Keratinocyte (primary cell): ENCODE measurements around the gene TMEM97. TPM values are rescaled to one million over a fixed set of nuclear protein-coding genes. Genes with fewer than 3 reads are reported as not detected.
A peak's percentile ranks its signal among the peaks of the same experiment; 100 is the strongest.

ENCODE experiments used
- DNase-seq: peaks from one replicate; pipeline ENCODE4 v3.0.0-alpha.2; 2011; ENCODE audit warnings: low read depth, missing footprints, low spot score
- FAIRE-seq: peaks from 2 replicates; lab custom pipeline; 2011; peaks lifted over from hg19 to GRCh38; lab: Jason Lieb, UNC
- H2AFZ ChIP-seq: 2 replicates; pipeline ENCODE4 v1.6.0; 2012; ENCODE audit warnings: low read length, control low read depth, inconsistent platforms; ENCODE audit not compliant: control insufficient read depth
- H3K27ac ChIP-seq: 2 replicates; pipeline ENCODE4 v1.5.1; 2011; ENCODE audit warnings: low read length; ENCODE audit not compliant: control insufficient read depth, insufficient read depth
- H3K27me3 ChIP-seq: 3 replicates; pipeline ENCODE4 v1.6.0; 2011; ENCODE audit warnings: low read length; ENCODE audit not compliant: control insufficient read depth, insufficient read depth; ENCODE audit errors: extremely low read depth
- H3K36me3 ChIP-seq, 2 experiments: 2 replicates in 1 of 2; 3 replicates in 1 of 2; pipeline ENCODE4 v1.5.1; 2011; ENCODE audit warnings: low read length in 2 of 2, mild to moderate bottlenecking in 1 of 2; ENCODE audit not compliant: control insufficient read depth in 2 of 2, insufficient read depth in 2 of 2; ENCODE audit errors: extremely low read depth in 1 of 2
- H3K4me1 ChIP-seq: 3 replicates; pipeline ENCODE4 v1.5.1; 2011; ENCODE audit warnings: low read length; ENCODE audit not compliant: control insufficient read depth, insufficient read depth; ENCODE audit errors: extremely low read depth
- H3K4me2 ChIP-seq: 3 replicates; pipeline ENCODE4 v1.6.0; 2011; ENCODE audit warnings: low read depth, low read length; ENCODE audit not compliant: control insufficient read depth, insufficient read depth; ENCODE audit errors: extremely low read depth
- H3K4me3 ChIP-seq, 3 experiments: fragments of 200-600 bp in 1 of 3; sonication (generic) in 1 of 3; 2 replicates in 2 of 3; 3 replicates in 1 of 3; pipeline ENCODE4 v1.5.1; 2011 to 2016; ENCODE audit warnings: low read length in 3 of 3, mild to moderate bottlenecking in 3 of 3, control low read depth in 2 of 3, inconsistent platforms in 1 of 3, low read depth in 1 of 3, mixed read lengths in 1 of 3, mixed run types in 1 of 3, moderate library complexity in 1 of 3; ENCODE audit not compliant: control insufficient read depth in 2 of 3, insufficient read depth in 2 of 3; ENCODE audit errors: extremely low read depth in 1 of 3
- H3K79me2 ChIP-seq: 2 replicates; pipeline ENCODE4 v1.6.0; 2012; ENCODE audit warnings: low read length; ENCODE audit not compliant: control insufficient read depth, insufficient read depth
- H3K9ac ChIP-seq: 3 replicates; pipeline ENCODE4 v1.6.0; 2011; ENCODE audit warnings: low read length; ENCODE audit not compliant: control insufficient read depth, insufficient read depth; ENCODE audit errors: extremely low read depth
- H3K9me1 ChIP-seq: 3 replicates; pipeline ENCODE4 v1.6.0; 2011; ENCODE audit warnings: low read length; ENCODE audit not compliant: control insufficient read depth, insufficient read depth; ENCODE audit errors: extremely low read depth
- H3K9me3 ChIP-seq: 2 replicates; pipeline ENCODE4 v1.5.1; 2012; ENCODE audit warnings: low read depth, low read length; ENCODE audit not compliant: control insufficient read depth
- H4K20me1 ChIP-seq: 3 replicates; pipeline ENCODE4 v1.6.0; 2011; ENCODE audit warnings: low read length; ENCODE audit not compliant: control insufficient read depth, insufficient read depth; ENCODE audit errors: extremely low read depth
- CTCF ChIP-seq, 3 experiments: IDR thresholded peaks in 1 of 3; conservative IDR thresholded peaks in 1 of 3; optimal IDR thresholded peaks in 1 of 3; 2 replicates in 2 of 3; 3 replicates in 1 of 3; pipeline versions ENCODE3 to v1.5.1; 2011; ENCODE audit warnings: low read length in 3 of 3, mild to moderate bottlenecking in 3 of 3, moderate library complexity in 2 of 3, control low read depth in 1 of 3, inconsistent platforms in 1 of 3; ENCODE audit not compliant: insufficient read depth in 2 of 3; ENCODE audit errors: extremely low read depth in 1 of 3
- EZH2 ChIP-seq: IDR thresholded peaks from one replicate; pipeline ENCODE4 v1.6.1; 2012; ENCODE audit warnings: inconsistent platforms, mild to moderate bottlenecking, low read length, moderate library complexity
- dilution Hi-C: fragments of 300-500 bp; cut with MboI; formaldehyde crosslinking; loops from one replicate; pipeline ENCODE4 v1.7.0; 2020; ENCODE audit warnings: low sequenced_read_pairs; ENCODE audit not compliant: extremely low pct_ligation_motif_present
- polyA minus RNA-seq, 3 experiments: library from RNA; depleted of rRNA, polyadenylated mRNA; stranded (reverse); fragments of >200 nt; gene quantifications; 1 replicate in 1 of 3; 2 replicates in 1 of 3; 3 replicates in 1 of 3; pipeline ENCODE4 v1.2.3, GENCODE V29; 2011
- polyA plus RNA-seq, 5 experiments: library from polyadenylated mRNA; depleted of rRNA in 3 of 5; stranded (reverse) in 3 of 5; stranded (forward) in 1 of 5; unstranded in 1 of 5; fragments of >200 nt; gene quantifications; 1 replicate in 1 of 5; 2 replicates in 3 of 5; 3 replicates in 1 of 5; pipeline versions ENCODE4 v1.2.1 to v1.2.3, GENCODE V29; 2011 to 2012; ENCODE audit warnings: missing spikeins in 2 of 5, low read depth in 1 of 5, low replicate concordance in 1 of 5

TMEM97 gene
- polyA plus RNA-seq, result 12.6 to 50.9 TPM (median 29.9 TPM) in 3 replicates
- polyA plus RNA-seq (2011; ENCODE audit: low read depth), result 1.9 TPM
- 10.4 and 23.9 TPM in 2 replicates for polyA plus RNA-seq (2011; cell fraction: cytosol; rRNA removed)
- polyA plus RNA-seq (2011; cell fraction: nucleus; rRNA removed), result 10.6 and 11.3 TPM in 2 replicates
- polyA plus RNA-seq (2012; ENCODE audit: low replicate concordance), result 5.7 and 23.0 TPM in 2 replicates
- 11.4 to 30.9 TPM (median 26.0 TPM) in 3 replicates for polyA minus RNA-seq
- 11.1 TPM for polyA minus RNA-seq (2011; cell fraction: cytosol; rRNA and poly(A)+ RNA removed)
- 5.0 and 6.1 TPM in 2 replicates for polyA minus RNA-seq (2011; cell fraction: nucleus; rRNA and poly(A)+ RNA removed)

- dilution Hi-C loops, result no loop called here
These were observed at the start of gene TMEM97 for GRCh38 chr17:28318759-28319597. TSS of gene TMEM97 (plus strand) at chr17:28319200. CDS start at chr17:28319240, 40 bp downstream.

GRCh38 chr17:28270055-28270454 is 48.9 kb upstream of the TMEM97 start:
- Histone ChIP-seq H3K4me1 (no peaks in the 10 kb centered on the region), H3K27me3 (peaks cover 52% of the 10 kb centered on the region), H3K9me1 (no peaks in the 10 kb centered on the region), H3K36me3 (no peaks in the 10 kb centered on the region), H3K27ac (no peak overlapping the region), H3K9ac (no peak overlapping the region), H2AFZ (no peak overlapping the region), H3K9me3 (no peaks in the 10 kb centered on the region), H3K4me2 (no peak overlapping the region), H3K79me2 (no peaks in the 10 kb centered on the region), H3K4me3 (no peak overlapping the region), H4K20me1 (no peaks in the 10 kb centered on the region)
- no peak for FAIRE-seq
- dilution Hi-C loops, result no loop called here
- DNase-seq, result no peak
- no peak for TF ChIP-seq CTCF (optimal IDR thresholded peaks at IDR 0.05 in 1 of 3, IDR thresholded peaks at IDR 0.05 in 1 of 3, conservative IDR thresholded peaks at IDR 0.05 in 1 of 3; ENCODE audit: extremely low read depth in 1 of 3, insufficient read depth in 2 of 3, low read length in 3 of 3)
- no peak for TF ChIP-seq EZH2

More at GRCh38 chr17:28318759-28319597, at the start of gene TMEM97:
- H3K4me1 ChIP-seq, result peaks cover 22% of the 10 kb centered on the region
- peak within 1 kb of the TSS; percentile 68 for H3K27ac ChIP-seq
- no peaks in the 10 kb centered on the region for H3K36me3 ChIP-seq
- FAIRE-seq (peak; percentile 63), DNase-seq (peak; percentile 76)
- no peaks in the 10 kb centered on the region for H3K27me3 ChIP-seq
- peak within 1 kb of the TSS; percentile 82 for H3K9ac ChIP-seq
- H3K9me1 ChIP-seq, result no peaks in the 10 kb centered on the region
- H3K9me3 ChIP-seq, result no peaks in the 10 kb centered on the region
- no peaks in the 10 kb centered on the region for H4K20me1 ChIP-seq
- peak within 1 kb of the TSS; percentile 97 for H3K4me2 ChIP-seq
- peak within 1 kb of the TSS; percentile 61 to 95 (median 92) for H3K4me3 ChIP-seq
- H3K79me2 ChIP-seq, result peaks cover 41% of the 10 kb centered on the region
- TF ChIP-seq CTCF (optimal IDR thresholded peaks at IDR 0.05 in 1 of 3, IDR thresholded peaks at IDR 0.05 in 1 of 3, conservative IDR thresholded peaks at IDR 0.05 in 1 of 3; ENCODE audit: extremely low read depth in 1 of 3, insufficient read depth in 2 of 3, low read length in 3 of 3) (peak in 1 of 3 experiments; percentile 5), EZH2 (no peak)
- peak within 1 kb of the TSS; percentile 97 for H2AFZ ChIP-seq
